NCI-H524 treated with DMSO at 0.1 percent for 48 hours (cell line): ENCODE data around the gene GPR15LG.
"Not testable (repeated sequence)": the region's sequence is repeated elsewhere in the genome, so short reads cannot be mapped to it uniquely, and the experiment has no call there.

Experiments
- DNase-seq: peaks from one replicate; lab custom pipeline; 2025; lab: John Stamatoyannopoulos, UW

Gene GPR15LG

GRCh38 chr10:84173501-84173929, at the start of gene GPR15LG:
GPR15LG (plus strand) TSS chr10:84173801; CDS start chr10:84173852, 51 bp downstream.
- no peak for DNase-seq

GRCh38 chr10:84125910-84126784, 47.5 kb upstream of the GPR15LG start:
- DNase-seq: not testable (repeated sequence)

GRCh38 chr10:84126785-84127167, 46.8 kb upstream of the GPR15LG start:
- DNase-seq: no peak

GRCh38 chr10:84135836-84136235, 37.8 kb upstream of the GPR15LG start:
- no peak for DNase-seq

- no peak for DNase-seq
Observed at GRCh38 chr10:84137811-84138210, 35.8 kb upstream of the GPR15LG start.

- no peak for DNase-seq
Observed at GRCh38 chr10:84138478-84139125, 35.0 kb upstream of the GPR15LG start.

GRCh38 chr10:84139126-84140035, 34.2 kb upstream of the GPR15LG start, which contains the start of gene GHITM:
GHITM (plus strand) TSS chr10:84139509; CDS start chr10:84141501, 1,992 bp downstream.
- DNase-seq: peak; percentile 49

- no peak for DNase-seq
Observed at GRCh38 chr10:84140036-84140379, 33.6 kb upstream of the GPR15LG start.

GRCh38 chr10:84147347-84147746, 26.3 kb upstream of the GPR15LG start:
- no peak for DNase-seq

GRCh38 chr10:84148006-84148597, 25.5 kb upstream of the GPR15LG start:
- not testable (repeated sequence) for DNase-seq

GRCh38 chr10:84149854-84150253, 23.7 kb upstream of the GPR15LG start:
- DNase-seq: no peak

- no peak for DNase-seq
Observed at GRCh38 chr10:84152769-84153168, 20.8 kb upstream of the GPR15LG start.

GRCh38 chr10:84155521-84155920, 18.1 kb upstream of the GPR15LG start:
- no peak for DNase-seq

- no peak for DNase-seq
Observed at GRCh38 chr10:84156009-84156408, 17.6 kb upstream of the GPR15LG start.

- DNase-seq: no peak
Observed at GRCh38 chr10:84156768-84157167, 16.8 kb upstream of the GPR15LG start.

GRCh38 chr10:84158061-84158460, 15.5 kb upstream of the GPR15LG start:
- DNase-seq: no peak

- DNase-seq: no peak
Observed at GRCh38 chr10:84158550-84158949, 15.1 kb upstream of the GPR15LG start.

GRCh38 chr10:84159076-84159685, 14.4 kb upstream of the GPR15LG start:
- DNase-seq: no peak

GRCh38 chr10:84160663-84161362, 12.8 kb upstream of the GPR15LG start:
- DNase-seq: no peak

GRCh38 chr10:84163996-84164395, 9.6 kb upstream of the GPR15LG start:
- DNase-seq: no peak

GRCh38 chr10:84164442-84164841, 9.2 kb upstream of the GPR15LG start:
- DNase-seq: no peak
